IMR-90 (cell line): Measurements from ENCODE around the gene SRSF7. TPM values are rescaled to one million over a fixed set of nuclear protein-coding genes. Genes with fewer than 3 reads are reported as not detected.

Experiments
- ATAC-seq: fragments of 200-7000 bp; cut with Tn5 transposase; 2 replicates; pipeline ENCODE4 v1.9.1; 2020; ENCODE audit warnings: low read depth, mild to moderate bottlenecking, moderate library complexity
- BruUV-seq: library from RNA; stranded (reverse); fragments of 400-500 nt; replicated peaks from 2 replicates; lab custom pipeline; 2021; lab: Mats Ljungman, UMichigan
- CTCF ChIA-PET: fragments of 300-600 bp; formaldehyde crosslinking; extraction: SDS; loops from one replicate; lab custom pipeline; 2021; ENCODE audit warnings: antibody characterized with exemption; lab: Yijun Ruan, JAX
- POLR2A ChIA-PET: fragments of 300-600 bp; sonication (Branson Sonifier 250); formaldehyde crosslinking; loops from one replicate; lab custom pipeline; 2022; ENCODE audit warnings: antibody characterized with exemption; ENCODE audit not compliant: unreplicated experiment; lab: Charles Lee
- DNase-seq: peaks from one replicate; pipeline ENCODE4 v3.0.0; 2013
- H2AFZ ChIP-seq: replicated peaks from 2 replicates; pipeline ENCODE3; 2013; ENCODE audit warnings: low read length, mild to moderate bottlenecking; ENCODE audit not compliant: poor library complexity
- H2AK5ac ChIP-seq: 2 replicates; pipeline ENCODE4 v1.6.1; 2013; ENCODE audit warnings: low read depth, low read length, inconsistent platforms
- H2AK9ac ChIP-seq: replicated peaks from 2 replicates; pipeline ENCODE3; 2013; ENCODE audit warnings: mild to moderate bottlenecking, low read depth, low read length, moderate library complexity; ENCODE audit not compliant: poor library complexity
- H2BK120ac ChIP-seq: 2 replicates; pipeline ENCODE4 v1.6.1; 2013; ENCODE audit warnings: low read depth, low read length, inconsistent platforms
- H2BK15ac ChIP-seq: 3 replicates; pipeline ENCODE4 v1.6.1; 2013; ENCODE audit warnings: low read depth, low read length, inconsistent platforms
- H2BK20ac ChIP-seq: 2 replicates; pipeline ENCODE4 v1.6.1; 2013; ENCODE audit warnings: low read depth, mild to moderate bottlenecking, inconsistent platforms, low read length, moderate library complexity
- H2BK5ac ChIP-seq: 2 replicates; pipeline ENCODE4 v1.6.1; 2013; ENCODE audit warnings: mild to moderate bottlenecking, low read depth, low read length, inconsistent platforms; ENCODE audit not compliant: poor library complexity, severe bottlenecking
- H3K14ac ChIP-seq: replicated peaks from 2 replicates; pipeline ENCODE4 v1.6.1; 2013; ENCODE audit warnings: low read depth, low read length, inconsistent platforms
- H3K18ac ChIP-seq: 2 replicates; pipeline ENCODE4 v1.6.1; 2013; ENCODE audit warnings: low read depth, low read length, control low read depth
- H3K23ac ChIP-seq: 2 replicates; pipeline ENCODE4 v1.6.1; 2013; ENCODE audit warnings: low read depth, low read length, inconsistent platforms
- H3K27ac ChIP-seq: 2 replicates; pipeline ENCODE4 v1.5.1; 2013; ENCODE audit warnings: mild to moderate bottlenecking, control low read depth, low read length; ENCODE audit not compliant: insufficient read depth
- H3K27me3 ChIP-seq: 2 replicates; pipeline ENCODE4 v1.6.1; 2013; ENCODE audit warnings: low read length; ENCODE audit not compliant: control insufficient read depth, insufficient read depth
- H3K36me3 ChIP-seq: 2 replicates; pipeline ENCODE4 v1.6.1; 2013; ENCODE audit warnings: low read length, mixed read lengths; ENCODE audit not compliant: control insufficient read depth, insufficient read depth
- H3K4ac ChIP-seq: 2 replicates; pipeline ENCODE4 v1.6.1; 2013; ENCODE audit warnings: low read depth, low read length, inconsistent platforms
- H3K4me1 ChIP-seq: 2 replicates; pipeline ENCODE4 v1.6.1; 2013; ENCODE audit warnings: low read length, mixed read lengths; ENCODE audit not compliant: control insufficient read depth, insufficient read depth
- H3K4me2 ChIP-seq: 2 replicates; pipeline ENCODE4 v1.6.1; 2013; ENCODE audit warnings: low read depth, mild to moderate bottlenecking, control low read depth, low read length, moderate library complexity
- H3K4me3 ChIP-seq: 2 replicates; pipeline ENCODE4 v1.5.1; 2013; ENCODE audit warnings: low read depth, mild to moderate bottlenecking, control low read depth, low read length, moderate library complexity; ENCODE audit not compliant: insufficient read depth
- H3K56ac ChIP-seq: 2 replicates; pipeline ENCODE4 v1.6.1; 2013; ENCODE audit warnings: low read length, inconsistent platforms; ENCODE audit not compliant: insufficient read depth; ENCODE audit errors: extremely low read depth
- H3K79me1 ChIP-seq, 2 experiments: 2 replicates each; pipeline ENCODE4 v1.6.1; 2013; ENCODE audit warnings: low read length in 2 of 2, inconsistent platforms in 1 of 2, low read depth in 1 of 2
- H3K9ac ChIP-seq: 2 replicates; pipeline ENCODE4 v1.6.1; 2013; ENCODE audit warnings: low read depth, low read length, control low read depth
- H3K9me1 ChIP-seq: 2 replicates; pipeline ENCODE4 v1.6.1; 2013; ENCODE audit warnings: low read length, inconsistent platforms; ENCODE audit not compliant: insufficient read depth
- H3K9me3 ChIP-seq: 2 replicates; pipeline ENCODE4 v1.6.1; 2013; ENCODE audit warnings: low read length; ENCODE audit not compliant: control insufficient read depth, insufficient read depth
- H4K20me1 ChIP-seq: 2 replicates; pipeline ENCODE4 v1.6.1; 2013; ENCODE audit warnings: low read length, inconsistent platforms; ENCODE audit not compliant: insufficient read depth
- H4K5ac ChIP-seq: 2 replicates; pipeline ENCODE4 v1.6.1; 2013; ENCODE audit warnings: mild to moderate bottlenecking, low read depth, low read length, control low read depth
- H4K8ac ChIP-seq, 2 experiments: 2 replicates each; pipeline ENCODE4 v1.6.1; 2013; ENCODE audit warnings: low read depth in 2 of 2, low read length in 2 of 2, control low read depth in 1 of 2, inconsistent platforms in 1 of 2
- H4K91ac ChIP-seq: 2 replicates; pipeline ENCODE4 v1.6.1; 2013; ENCODE audit warnings: low read depth, low read length, inconsistent platforms; ENCODE audit not compliant: insufficient read depth
- MAFK ChIP-seq: IDR thresholded peaks from 2 replicates; pipeline ENCODE4 v1.6.1; 2012; ENCODE audit warnings: low read depth, low read length, improper control_type of control experiment
- MAZ ChIP-seq: IDR thresholded peaks from 2 replicates; pipeline ENCODE4 v1.6.1; 2012; ENCODE audit warnings: low read depth, mild to moderate bottlenecking, low read length, improper control_type of control experiment, moderate library complexity, borderline replicate concordance
- MXI1 ChIP-seq: IDR thresholded peaks from 2 replicates; pipeline ENCODE4 v1.6.1; 2012; ENCODE audit warnings: low read depth, mild to moderate bottlenecking, low read length, moderate library complexity, borderline replicate concordance
- POLR2A ChIP-seq: IDR thresholded peaks from 2 replicates; pipeline ENCODE4 v1.6.1; 2012; ENCODE audit warnings: mild to moderate bottlenecking, low read depth, low read length
- RAD21 ChIP-seq: IDR thresholded peaks from 2 replicates; pipeline ENCODE4 v1.6.1; 2012; ENCODE audit warnings: low read length, improper control_type of control experiment
- WGBS, 2 experiments: methylation state at CpG; one replicate each; pipeline versions ENCODE4 v1.1.5 to v1.1.7; 2013; ENCODE audit warnings: missing lambda C conversion rate in 2 of 2; ENCODE audit not compliant: insufficient read length in 1 of 2; ENCODE audit errors: extremely low coverage in 2 of 2; 5-methylcytosine and 5-hydroxymethylcytosine counted together
- dilution Hi-C: fragments of 300-500 bp; cut with HindIII; formaldehyde crosslinking; loops from one replicate; pipeline ENCODE4 v1.14.3; 2018; ENCODE audit warnings: low sequenced_read_pairs; ENCODE audit not compliant: unreplicated experiment
- in situ Hi-C: fragments of 300-500 bp; cut with MboI; formaldehyde crosslinking; loops from 3 replicates; pipeline ENCODE4 v1.14.3; 2019; ENCODE audit warnings: low sequenced_read_pairs, inconsistent platforms, mixed read lengths
- intact Hi-C: fragments of 100-400 bp; cut with micrococcal nuclease; formaldehyde crosslinking; loops from 2 replicates; pipeline ENCODE4 v1.10.0; 2022
- polyA plus RNA-seq, 3 experiments: library from polyadenylated mRNA; depleted of rRNA; stranded (reverse); fragments of >200 nt; gene quantifications; 2 replicates each; pipeline ENCODE4 v1.2.3, GENCODE V29; 2012; ENCODE audit warnings: low replicate concordance in 1 of 3
- total RNA-seq: library from RNA; depleted of rRNA; stranded (reverse); fragments of >200 nt; gene quantifications from 2 replicates; pipeline ENCODE4 v1.2.3, GENCODE V29; 2012
- TF ChIP-seq, protein P1 (sequence below): fragments of 150-350 bp; IDR thresholded peaks from 2 replicates; pipeline ENCODE4 v1.6.1; 2016; ENCODE audit warnings: low read depth, mild to moderate bottlenecking, low read length, moderate library complexity, borderline replicate concordance
- TF ChIP-seq, protein P2 (sequence below): conservative IDR thresholded peaks from 2 replicates; pipeline ENCODE4 v1.5.1; 2012; ENCODE audit warnings: mild to moderate bottlenecking, low read depth, low read length, improper control_type of control experiment

SRSF7 gene
- total and polyA plus RNA-seq, 2 of the 4 experiments (the other 2 are of a cell fraction), result 148 to 191 TPM

DNA sequence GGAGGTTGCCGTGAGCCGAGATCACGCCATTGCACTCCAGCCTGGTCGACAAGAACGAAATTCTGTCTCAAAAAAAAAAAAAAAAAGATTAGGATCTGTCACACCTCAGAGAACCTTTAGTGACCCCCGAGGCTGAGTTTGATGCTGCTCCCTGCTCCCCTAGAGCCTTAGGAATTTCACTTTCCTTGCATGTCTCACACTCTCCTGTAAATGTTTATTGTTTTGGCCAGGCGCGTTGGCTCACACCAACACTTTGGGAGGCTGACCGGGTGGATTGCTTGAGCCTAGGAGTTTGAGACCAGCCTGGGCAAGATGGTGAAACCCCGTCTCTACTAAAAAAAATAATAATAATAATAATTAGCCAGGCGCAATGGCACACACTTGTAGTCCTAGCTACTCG, 31.5 kb downstream of the SRSF7 start:
- Histone ChIP-seq H2BK15ac (no peak overlapping the region), H2BK5ac (no peak overlapping the region), H3K9me3 (no peaks in the 10 kb centered on the region), H4K91ac (no peak overlapping the region), H3K56ac (no peak overlapping the region), H2BK20ac (0 out of 2 replicates have a peak overlapping the region, but pooled peaks have one; percentile 30), H2AFZ (no peak overlapping the region), H3K27ac (no peak overlapping the region), H3K23ac (no peak overlapping the region), H2BK120ac (peak overlapping the region; percentile 40; the same call in 1 of the 2 replicates), H4K5ac (no peak overlapping the region), H2AK5ac (peak overlapping the region; percentile 35; the same call in 1 of the 2 replicates), H4K8ac (no peak overlapping the region), H3K9me1 (0 out of 2 replicates have a peak, but pooled peaks cover 13% of the 10 kb centered on the region), H3K9ac (no peak overlapping the region), H3K4me3 (no peak overlapping the region), H3K79me1 (peaks cover 0 to 5% of the 10 kb centered on the region in 2 experiments; a peak in 1 of 4 replicates), H3K4ac (0 out of 2 replicates have a peak overlapping the region, but pooled peaks have one; percentile 56), H3K14ac (0 out of 2 replicates have a peak overlapping the region, but pooled peaks have one; percentile 52), H4K20me1 (0 out of 2 replicates have a peak, but pooled peaks cover 4% of the 10 kb centered on the region), H3K4me2 (no peak overlapping the region), H3K36me3 (no peaks in the 10 kb centered on the region), H2AK9ac (no peak overlapping the region), H3K4me1 (peaks cover 9% of the 10 kb centered on the region), H3K18ac (peak overlapping the region; percentile 73), H3K27me3 (no peaks in the 10 kb centered on the region)
- TF ChIP-seq MXI1 (no peak), POLR2A (no peak), MAFK (no peak), RAD21 (no peak), MAZ (no peak)
- TF ChIP-seq, protein P1, sequence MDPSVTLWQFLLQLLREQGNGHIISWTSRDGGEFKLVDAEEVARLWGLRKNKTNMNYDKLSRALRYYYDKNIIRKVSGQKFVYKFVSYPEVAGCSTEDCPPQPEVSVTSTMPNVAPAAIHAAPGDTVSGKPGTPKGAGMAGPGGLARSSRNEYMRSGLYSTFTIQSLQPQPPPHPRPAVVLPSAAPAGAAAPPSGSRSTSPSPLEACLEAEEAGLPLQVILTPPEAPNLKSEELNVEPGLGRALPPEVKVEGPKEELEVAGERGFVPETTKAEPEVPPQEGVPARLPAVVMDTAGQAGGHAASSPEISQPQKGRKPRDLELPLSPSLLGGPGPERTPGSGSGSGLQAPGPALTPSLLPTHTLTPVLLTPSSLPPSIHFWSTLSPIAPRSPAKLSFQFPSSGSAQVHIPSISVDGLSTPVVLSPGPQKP, result no peak
- TF ChIP-seq, protein P2, sequence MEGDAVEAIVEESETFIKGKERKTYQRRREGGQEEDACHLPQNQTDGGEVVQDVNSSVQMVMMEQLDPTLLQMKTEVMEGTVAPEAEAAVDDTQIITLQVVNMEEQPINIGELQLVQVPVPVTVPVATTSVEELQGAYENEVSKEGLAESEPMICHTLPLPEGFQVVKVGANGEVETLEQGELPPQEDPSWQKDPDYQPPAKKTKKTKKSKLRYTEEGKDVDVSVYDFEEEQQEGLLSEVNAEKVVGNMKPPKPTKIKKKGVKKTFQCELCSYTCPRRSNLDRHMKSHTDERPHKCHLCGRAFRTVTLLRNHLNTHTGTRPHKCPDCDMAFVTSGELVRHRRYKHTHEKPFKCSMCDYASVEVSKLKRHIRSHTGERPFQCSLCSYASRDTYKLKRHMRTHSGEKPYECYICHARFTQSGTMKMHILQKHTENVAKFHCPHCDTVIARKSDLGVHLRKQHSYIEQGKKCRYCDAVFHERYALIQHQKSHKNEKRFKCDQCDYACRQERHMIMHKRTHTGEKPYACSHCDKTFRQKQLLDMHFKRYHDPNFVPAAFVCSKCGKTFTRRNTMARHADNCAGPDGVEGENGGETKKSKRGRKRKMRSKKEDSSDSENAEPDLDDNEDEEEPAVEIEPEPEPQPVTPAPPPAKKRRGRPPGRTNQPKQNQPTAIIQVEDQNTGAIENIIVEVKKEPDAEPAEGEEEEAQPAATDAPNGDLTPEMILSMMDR, result no peak
- CTCF ChIA-PET, result no interaction called here
- dilution Hi-C loops, result no loop called here
- BruUV-seq, result no TSS peak
- intact Hi-C loops, result no loop called here
- in situ Hi-C loops, result loop anchor here (5.0 kb wide), 1 partner anchor 117 kb away; the partner anchor contains the start of gene HNRNPLL
- WGBS, 2 experiments, result 79% methylated on average over 5 of the region's 12 CpGs; no CpG with 5 or more reads in 1 of the 2 experiments
- DNase-seq (no peak), ATAC-seq (no peak)
- POLR2A ChIA-PET, result no interaction called here
